Measurements from ENCODE around the gene NLRP6.
"Not testable (repeated sequence)": the region's sequence is repeated elsewhere in the genome, so short reads cannot be mapped to it uniquely, and the experiment has no call there.

Gene NLRP6

GRCh38 chr11:278001-278951 is at the start of gene NLRP6:
Gene NLRP6, plus strand, starts transcription at chr11:278407. Its CDS starts 163 bp downstream, at chr11:278570.
- DNase-seq: no peak

- no peak for DNase-seq
Observed at GRCh38 chr11:230431-230830, 47.8 kb upstream of the NLRP6 start.

DNA sequence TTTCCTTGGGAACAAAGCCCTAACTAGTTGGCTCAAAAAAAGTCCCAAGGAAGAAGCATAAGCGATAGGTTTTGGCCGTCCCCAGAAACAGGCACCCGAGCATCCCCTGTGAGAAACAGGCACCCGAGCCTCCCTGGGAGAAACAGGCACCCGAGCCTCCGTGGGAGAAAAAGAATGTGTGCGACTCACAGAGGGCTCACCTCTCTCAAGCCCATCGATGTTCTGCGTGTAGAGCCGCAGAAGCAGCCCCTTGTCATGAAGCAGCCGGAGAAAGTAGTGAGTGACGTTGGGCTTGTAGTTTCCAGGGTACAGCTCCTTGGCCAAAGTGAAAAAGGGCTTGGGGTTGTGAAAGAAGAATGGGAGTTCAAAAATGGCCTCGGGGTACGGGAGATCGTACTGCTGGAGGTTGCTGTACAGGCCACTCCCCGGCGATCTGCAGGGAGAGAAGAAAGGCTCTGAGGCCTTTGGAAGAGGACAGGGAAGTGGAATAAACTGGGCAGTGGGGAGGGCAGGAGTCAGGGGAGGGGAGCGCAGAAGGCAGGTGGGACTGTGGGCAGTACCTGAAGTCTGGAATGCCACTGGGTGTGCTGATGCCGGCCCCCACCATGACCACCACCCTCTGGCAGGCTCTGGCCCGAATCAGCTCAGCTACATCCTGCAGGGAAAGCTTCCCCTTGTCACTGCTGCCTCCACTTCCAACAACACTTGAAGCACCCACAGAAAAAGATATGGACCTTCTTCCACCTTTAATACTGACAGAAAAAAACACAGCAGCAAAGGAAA is 45.2 kb upstream of the NLRP6 start:
- no peak for DNase-seq

DNA sequence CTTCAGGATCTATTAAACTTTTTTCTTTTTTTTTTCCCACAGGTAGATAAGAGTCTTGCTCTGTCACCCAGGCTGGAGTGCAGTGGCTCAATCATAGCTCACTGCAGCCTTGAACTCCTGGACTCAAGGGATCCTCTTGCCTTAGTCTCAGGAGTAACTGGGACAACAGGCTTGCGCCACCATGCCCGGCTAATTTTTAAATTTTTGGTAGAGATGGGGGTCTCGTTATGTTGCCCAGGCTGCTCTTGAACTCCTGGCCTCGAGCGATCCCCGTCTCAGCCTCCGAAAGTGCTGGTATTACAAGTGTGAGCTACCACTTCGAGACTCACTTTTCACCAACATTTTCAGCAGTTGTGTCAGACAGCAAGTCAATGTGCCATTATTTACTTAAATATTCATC is 43.0 kb upstream of the NLRP6 start:
- DNase-seq: no peak

DNA sequence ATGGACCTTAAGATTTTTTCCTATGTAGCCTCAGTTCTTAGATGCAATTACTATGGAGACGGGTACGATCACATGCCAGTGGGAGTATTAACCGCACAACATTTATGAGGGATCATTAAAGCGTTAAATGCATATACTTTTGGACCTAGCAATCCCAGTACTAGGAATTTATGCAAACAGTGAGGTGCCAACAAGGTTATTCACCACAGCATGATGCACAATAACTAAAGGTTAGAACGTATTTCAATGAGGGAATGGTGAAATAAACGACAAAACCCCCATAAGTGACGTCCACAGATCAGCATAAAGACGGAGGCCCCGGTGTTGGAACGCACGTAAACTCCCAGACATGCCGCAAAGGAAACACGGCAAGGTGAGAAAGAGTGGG is 42.6 kb upstream of the NLRP6 start:
- no peak for DNase-seq

DNA sequence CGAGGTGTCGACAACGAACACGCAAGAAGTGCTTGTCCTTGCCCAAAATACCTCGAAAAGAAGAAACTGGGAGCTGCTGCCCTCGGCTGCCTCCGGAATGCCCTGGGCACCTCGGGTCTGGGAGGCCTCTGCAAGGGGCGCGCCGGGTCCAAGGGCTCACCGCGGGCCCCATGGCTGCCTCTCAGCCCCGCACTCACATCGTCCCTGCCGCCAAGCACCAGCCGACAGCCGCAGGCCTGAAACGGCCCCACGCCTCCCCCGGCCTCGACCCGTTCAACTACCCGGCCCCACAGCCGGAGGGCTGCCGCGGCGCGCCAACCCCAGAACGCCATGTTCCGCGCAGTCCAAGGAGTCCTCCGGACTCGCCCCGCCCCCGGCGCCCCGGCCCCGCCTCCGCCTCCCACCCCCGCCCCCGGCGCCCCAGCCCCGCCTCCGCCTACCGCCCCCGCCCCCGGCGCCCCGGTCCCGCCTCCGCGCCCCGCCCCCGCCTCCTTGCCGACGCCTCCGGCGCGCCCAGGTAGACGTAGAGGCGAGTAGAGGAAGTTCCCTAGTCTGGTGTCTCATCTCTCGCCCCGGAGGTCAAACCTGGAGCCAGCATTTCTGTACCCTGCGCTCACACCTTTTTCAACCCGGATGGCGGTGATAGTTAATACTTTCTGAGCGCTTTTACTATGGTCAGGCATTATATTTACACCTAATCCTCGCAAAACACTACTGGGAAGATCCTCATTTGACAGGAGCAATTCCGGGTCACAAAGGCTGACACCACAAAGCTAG is 42.0 kb upstream of the NLRP6 start, which contains the start of gene SIRT3:
TSS of gene SIRT3 (minus strand) at position 346 of the 777 bp plus-strand sequence. CDS start at position 332, 14 bp downstream.
- no peak for DNase-seq

- no peak for DNase-seq
Observed at GRCh38 chr11:236774-237767, 41.1 kb upstream of the NLRP6 start, which contains the start of gene PSMD13. Gene PSMD13, plus strand, starts transcription at chr11:236976. Its CDS starts 74 bp downstream, at chr11:237050.

GRCh38 chr11:238346-238745 is 39.9 kb upstream of the NLRP6 start:
- DNase-seq: not testable (repeated sequence)

- DNase-seq: no peak
Observed at GRCh38 chr11:240315-240714, 37.9 kb upstream of the NLRP6 start.

- DNase-seq: no peak
Observed at GRCh38 chr11:241634-242033, 36.6 kb upstream of the NLRP6 start.

DNA sequence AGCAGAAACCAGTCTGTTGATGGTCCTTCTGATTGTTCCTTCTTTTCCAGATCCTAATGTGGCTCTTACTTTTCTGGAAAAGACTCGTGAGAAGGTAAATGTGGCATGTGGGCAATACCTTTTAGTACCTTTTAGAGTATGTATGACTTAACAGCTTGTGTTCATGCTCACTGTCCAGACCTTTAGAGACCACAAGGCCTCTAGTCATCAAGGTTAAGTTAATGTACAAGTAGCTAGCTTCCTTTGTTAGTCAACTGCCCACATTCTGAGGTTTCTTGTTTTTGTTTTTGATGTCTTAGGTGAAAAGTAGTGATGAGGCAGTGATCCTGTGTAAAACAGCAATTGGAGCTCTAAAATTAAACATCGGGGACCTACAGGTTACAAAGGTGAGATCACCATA is 33.8 kb upstream of the NLRP6 start:
- no peak for DNase-seq

DNA sequence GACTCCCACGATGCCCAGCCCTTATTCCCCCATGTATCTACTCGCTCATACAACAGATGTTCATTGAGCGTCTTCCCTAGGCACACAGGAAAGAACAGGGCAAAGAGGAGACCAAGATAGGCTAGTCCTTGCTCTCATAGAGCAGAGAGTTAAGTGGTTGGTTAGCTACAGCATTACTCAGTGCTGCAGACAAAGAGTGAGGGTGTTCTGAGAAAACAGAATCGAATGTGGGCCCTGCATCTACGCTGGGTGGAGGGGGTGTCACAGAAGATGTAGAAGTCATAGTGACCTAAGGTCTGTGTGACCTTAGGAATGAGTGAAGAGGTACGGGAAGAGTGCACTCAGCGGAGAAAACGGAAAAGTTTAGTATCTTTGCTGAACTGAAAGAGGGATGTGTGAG is 29.1 kb upstream of the NLRP6 start:
- DNase-seq: no peak

GRCh38 chr11:250274-250673 is 27.9 kb upstream of the NLRP6 start:
- DNase-seq: no peak

- DNase-seq: no peak
Observed at GRCh38 chr11:250740-251299, 27.4 kb upstream of the NLRP6 start.

- no peak for DNase-seq
Observed at GRCh38 chr11:251550-251949, 26.7 kb upstream of the NLRP6 start.

DNA sequence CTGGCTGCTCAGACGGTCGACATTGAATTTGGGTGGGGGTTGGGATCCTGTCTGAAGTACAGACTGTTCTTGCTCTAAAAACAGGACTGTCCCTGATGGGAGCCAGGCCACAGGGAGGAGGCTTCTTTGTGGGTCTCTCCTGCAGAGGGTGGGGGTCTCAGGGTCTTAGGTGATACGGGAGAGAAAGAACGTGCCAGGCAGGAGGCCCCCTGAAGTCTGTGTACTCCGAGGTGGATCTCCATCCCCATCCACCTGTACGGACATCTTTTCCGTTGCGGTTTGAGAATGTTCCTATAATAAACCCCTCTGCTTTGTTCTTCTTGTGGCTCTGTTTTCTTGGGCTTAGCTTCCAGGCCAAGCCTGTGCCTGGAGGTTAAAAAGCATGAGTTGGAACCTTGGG is 25.5 kb upstream of the NLRP6 start:
- DNase-seq: no peak

DNA sequence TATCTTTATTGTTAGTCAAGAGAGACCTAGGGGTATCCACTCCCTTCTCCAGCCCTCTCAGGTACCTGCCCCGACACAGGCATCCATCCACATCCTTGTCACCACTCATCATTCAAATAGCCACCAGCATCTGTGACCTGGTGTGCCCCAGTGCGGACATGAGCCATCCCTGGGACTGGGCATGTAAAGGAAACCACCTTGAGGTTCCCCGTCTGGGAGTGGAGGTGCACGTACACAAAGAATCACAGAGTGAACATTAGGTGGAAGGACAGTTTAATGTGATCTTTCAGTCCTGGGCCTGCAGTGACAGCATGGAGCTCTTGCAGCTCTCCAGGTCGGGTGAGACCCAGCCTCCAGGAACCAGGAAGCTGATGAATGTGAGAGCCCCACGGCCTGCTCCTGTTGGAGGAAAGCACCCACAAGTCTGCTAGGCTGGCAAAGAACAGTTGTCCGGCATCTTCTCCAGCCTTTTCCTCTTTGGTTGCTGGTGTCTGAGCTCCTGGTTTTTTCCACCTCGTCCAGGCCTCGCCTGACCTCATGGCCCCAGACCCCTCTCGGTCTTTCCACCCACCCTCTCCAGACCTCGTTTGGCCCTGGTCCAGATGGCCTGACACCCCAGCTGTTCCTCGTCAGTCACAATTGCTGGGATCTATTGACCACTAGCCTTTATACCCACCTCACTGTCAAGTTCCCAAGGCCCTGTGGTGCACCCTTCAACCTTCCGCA is 24.9 kb upstream of the NLRP6 start:
- DNase-seq: no peak

- DNase-seq: no peak
Observed at GRCh38 chr11:253886-254270, 24.3 kb upstream of the NLRP6 start.

DNA sequence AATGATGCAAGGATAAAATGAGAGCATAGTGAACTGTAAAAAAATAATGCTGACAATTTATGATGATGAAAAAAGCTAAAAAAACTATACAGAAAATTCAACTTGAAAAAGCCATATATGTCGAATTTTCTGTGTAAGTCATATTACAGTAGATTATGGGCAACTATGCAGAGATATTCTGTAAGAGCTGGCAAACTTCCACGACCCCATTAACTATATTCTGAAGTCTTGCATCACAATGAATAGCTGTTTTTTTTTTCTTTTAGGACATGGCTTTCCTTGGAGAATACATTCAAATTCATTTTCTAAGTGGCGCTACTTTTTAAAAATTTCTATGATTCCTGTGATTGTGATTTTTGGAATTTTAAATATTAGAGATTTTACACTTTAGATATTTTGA is 23.0 kb upstream of the NLRP6 start:
- DNase-seq: no peak

GRCh38 chr11:255816-256215 is 22.4 kb upstream of the NLRP6 start:
- DNase-seq: no peak
